Measurements from ENCODE around the gene PRICKLE3.

GRCh38 chrX:49204709-49205108 is 18.5 kb upstream of the PRICKLE3 start:
- TF ChIP-seq EP300 (IDR thresholded peaks at IDR 0.05) = no peak
- TF ChIP-seq POLR2A (IDR thresholded peaks at IDR 0.05) = no peak
